H7 (cell line): ENCODE measurements around the gene UPK3BL2. TPM values are rescaled to one million over a fixed set of nuclear protein-coding genes. Genes with fewer than 3 reads are reported as not detected.
"Not testable (repeated sequence)": the region's sequence is repeated elsewhere in the genome, so short reads cannot be mapped to it uniquely, and the experiment has no call there.

ENCODE experiments used
- DNase-seq: peaks from one replicate; pipeline ENCODE4 v3.0.0; 2012
- H3K27me3 ChIP-seq: 2 replicates; pipeline ENCODE4 v1.6.0; 2011; ENCODE audit warnings: mild to moderate bottlenecking, low read length; ENCODE audit not compliant: control insufficient read depth, insufficient read depth
- H3K36me3 ChIP-seq: replicated peaks from 2 replicates; pipeline ENCODE4 v1.5.1; 2011; ENCODE audit warnings: low read length; ENCODE audit not compliant: control insufficient read depth, insufficient read depth
- H3K4me3 ChIP-seq: 2 replicates; pipeline ENCODE4 v1.5.1; 2011; ENCODE audit warnings: low read depth, mild to moderate bottlenecking, control low read depth, low read length, moderate library complexity; ENCODE audit not compliant: insufficient read depth
- total RNA-seq: library from RNA; depleted of rRNA; stranded (reverse); fragments of >200 nt; shearing (Covaris generic); gene quantifications from 2 replicates; pipeline ENCODE4 v1.2.3, GENCODE V29; 2014; rRNA removed

The UPK3BL2 gene, protein sequence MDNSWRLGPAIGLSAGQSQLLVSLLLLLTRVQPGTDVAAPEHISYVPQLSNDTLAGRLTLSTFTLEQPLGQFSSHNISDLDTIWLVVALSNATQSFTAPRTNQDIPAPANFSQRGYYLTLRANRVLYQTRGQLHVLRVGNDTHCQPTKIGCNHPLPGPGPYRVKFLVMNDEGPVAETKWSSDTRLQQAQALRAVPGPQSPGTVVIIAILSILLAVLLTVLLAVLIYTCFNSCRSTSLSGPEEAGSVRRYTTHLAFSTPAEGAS
- 4.0 and 13.2 TPM in 2 replicates for total RNA-seq

DNA sequence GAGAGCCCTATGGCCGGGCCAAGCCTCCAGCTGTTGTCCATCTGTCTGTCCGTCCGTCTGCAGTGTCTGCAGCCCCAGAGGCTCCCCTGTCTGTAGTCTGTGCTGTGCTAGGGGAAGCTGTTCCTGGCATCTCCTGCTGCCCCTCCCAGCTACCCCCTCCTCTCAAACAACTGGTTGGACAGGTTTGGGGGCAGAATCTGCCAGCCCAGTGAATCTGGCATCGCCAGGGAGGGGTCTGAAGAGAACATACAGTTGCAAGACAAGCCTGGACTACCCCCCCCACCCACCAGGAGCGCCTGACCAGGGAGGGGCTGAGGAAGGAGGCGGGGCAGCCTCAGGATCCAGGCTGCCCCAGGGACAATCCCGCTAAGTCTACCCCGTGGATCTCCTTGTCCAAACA, at the start of gene UPK3BL2:
TSS of gene UPK3BL2 (minus strand) at position 101 of the 400 bp plus-strand sequence. CDS start at position 41, 60 bp downstream.
- not testable (repeated sequence) for DNase-seq, H3K36me3 ChIP-seq, H3K4me3 ChIP-seq, H3K27me3 ChIP-seq

DNA sequence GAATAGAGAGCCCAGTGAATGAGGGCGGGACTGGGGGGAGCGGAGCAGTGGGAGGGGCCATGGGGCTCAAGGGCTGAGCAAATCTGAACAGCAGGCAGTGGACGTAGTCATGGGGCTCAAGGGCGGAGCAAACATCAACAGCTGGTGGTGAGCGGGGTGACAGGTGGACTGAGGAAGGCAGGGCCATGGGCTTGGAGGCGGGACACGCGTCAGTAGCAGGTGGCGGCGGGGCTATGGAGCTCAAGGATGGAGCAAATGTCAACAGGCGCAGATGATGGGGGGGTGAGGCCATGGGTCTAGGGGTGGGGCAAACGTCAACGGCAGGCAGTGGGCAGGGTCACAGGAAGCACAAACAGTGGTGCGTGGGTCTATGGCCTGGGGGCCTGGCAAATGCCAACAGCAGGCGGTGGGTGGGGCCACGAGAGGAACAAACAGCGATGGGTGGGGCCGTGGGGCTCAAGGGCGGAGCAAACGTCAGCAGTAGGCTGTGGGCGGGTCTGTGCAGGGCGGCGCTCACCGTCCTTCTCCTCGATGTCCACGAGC, 49.1 kb upstream of the UPK3BL2 start:
- not testable (repeated sequence) for H3K36me3 ChIP-seq, H3K4me3 ChIP-seq, DNase-seq, H3K27me3 ChIP-seq

DNA sequence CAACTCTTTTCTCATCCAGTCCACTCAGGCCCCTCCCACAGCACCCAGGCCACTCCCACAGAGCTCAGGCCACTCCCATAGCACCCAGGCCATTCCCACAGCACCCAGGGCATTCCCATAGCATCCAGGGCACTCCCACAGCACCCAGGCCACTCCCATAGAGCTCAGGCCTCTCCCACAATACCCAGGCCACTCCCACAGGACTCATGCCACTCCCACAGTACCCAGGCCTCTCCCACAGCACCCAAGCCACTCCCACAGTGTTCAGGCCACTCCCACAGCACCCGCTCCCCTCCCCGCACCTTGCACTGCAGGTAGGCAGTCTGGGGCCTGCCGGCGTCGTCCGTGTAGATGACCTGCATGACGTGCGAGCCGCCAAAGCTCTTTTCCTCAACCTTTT, 46.4 kb upstream of the UPK3BL2 start:
- not testable (repeated sequence) for H3K36me3 ChIP-seq, H3K27me3 ChIP-seq, DNase-seq, H3K4me3 ChIP-seq

DNA sequence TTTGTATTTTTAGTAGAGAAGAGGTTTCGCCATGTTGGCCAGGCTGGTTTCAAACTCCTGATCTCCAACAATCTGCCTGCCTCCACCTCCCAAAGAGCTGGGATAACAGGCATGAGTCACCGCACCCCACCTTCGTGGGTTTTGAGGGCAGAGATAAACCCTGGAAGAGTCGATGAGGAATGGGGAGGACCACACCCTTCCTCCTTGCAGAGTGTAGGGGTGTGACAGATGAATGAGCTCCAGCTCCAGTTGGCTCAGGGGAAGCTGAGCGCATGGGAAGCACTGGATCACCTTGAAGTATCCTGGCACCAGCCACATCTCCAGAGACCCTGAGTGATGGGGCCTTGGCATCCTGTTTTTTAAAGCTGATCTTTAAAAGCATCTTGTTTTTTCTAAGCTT, 40.0 kb upstream of the UPK3BL2 start:
- not testable (repeated sequence) for DNase-seq, H3K36me3 ChIP-seq, H3K27me3 ChIP-seq, H3K4me3 ChIP-seq

DNA sequence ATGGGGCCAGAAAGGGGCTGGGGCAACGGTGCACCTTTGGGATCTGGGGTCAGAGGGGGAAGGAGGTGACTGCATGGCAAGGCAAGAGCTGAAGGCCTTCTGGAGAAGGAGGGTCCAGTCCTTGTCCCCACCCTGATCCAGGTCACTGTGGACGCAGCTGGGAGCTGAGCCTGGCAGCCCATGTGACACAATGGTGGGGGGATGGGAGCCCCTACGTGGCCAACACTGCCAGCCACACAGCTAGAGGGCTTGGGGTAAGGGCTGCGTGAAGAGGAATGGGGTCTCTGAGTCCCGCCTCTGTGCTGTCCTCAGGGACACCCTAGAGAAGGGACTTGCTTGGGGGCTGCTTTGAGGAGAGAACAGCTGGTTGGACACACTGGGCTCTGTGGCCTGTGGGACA, 38.2 kb upstream of the UPK3BL2 start:
- not testable (repeated sequence) for H3K4me3 ChIP-seq, H3K36me3 ChIP-seq, H3K27me3 ChIP-seq, DNase-seq

DNA sequence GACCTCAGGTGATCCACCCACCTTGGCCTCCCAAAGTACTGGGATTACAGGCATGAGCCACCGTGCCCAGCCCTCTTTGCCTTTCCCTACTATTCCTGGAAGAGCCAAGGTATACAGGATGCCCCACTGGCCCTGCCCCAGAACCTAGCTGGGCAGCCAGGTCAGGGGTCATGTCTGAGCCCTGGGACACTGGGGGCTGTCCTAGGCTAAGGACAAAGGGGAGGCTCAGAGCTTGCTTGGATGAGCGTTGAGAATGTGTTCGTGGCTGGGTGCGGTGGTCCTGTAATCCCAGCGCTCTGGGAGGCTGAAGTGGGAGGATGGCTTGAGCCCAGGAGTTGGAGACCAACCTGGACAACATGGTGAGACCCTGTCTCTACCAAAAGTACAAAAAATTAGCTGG, 35.0 kb upstream of the UPK3BL2 start:
- not testable (repeated sequence) for H3K36me3 ChIP-seq, H3K27me3 ChIP-seq, DNase-seq, H3K4me3 ChIP-seq

DNA sequence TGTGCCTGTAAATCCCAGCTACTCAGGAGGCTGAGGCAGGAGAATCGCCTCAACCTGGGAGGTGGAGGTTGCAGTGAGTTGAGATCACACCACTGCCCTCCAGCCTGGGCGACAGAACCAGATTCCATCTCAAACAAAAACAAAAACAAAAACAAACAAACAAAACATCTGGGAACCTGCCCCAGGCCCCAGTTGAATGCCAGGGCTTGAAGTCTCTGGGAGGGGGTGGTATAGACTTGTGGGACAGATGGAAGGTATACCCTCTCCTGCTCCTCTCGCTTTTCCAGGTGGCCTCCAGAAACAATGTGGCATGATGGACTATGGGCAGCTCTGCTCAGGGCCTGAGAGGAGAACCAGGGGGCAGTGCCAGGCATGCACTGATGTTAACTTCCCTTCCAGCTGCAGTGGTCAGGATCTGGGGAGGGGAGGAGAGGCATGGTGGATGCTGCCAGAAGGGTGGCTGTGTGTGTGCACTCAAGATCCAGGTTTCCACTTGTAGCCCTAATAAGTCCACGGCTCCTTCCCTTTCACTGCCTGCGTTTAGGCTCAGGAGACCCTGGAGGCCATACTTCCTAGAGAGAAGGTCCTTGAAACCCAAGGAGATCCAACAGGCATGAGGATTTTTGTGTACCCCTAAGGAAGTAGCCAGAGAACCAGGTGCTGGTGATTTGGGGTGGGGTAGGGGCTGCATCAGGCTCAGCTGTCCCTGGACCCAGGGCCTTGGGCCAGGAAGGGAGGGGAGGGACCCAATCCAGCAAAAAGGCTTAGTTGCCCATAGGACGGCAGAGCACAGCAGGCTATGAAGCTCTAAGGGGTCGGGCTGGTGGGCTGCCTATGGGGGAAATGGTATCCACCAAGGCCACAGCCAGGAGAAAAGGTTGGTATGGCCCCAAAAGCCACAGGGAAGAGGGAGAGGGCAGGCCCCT, 34.1 kb upstream of the UPK3BL2 start:
- H3K36me3 ChIP-seq, H3K27me3 ChIP-seq, H3K4me3 ChIP-seq, DNase-seq: not testable (repeated sequence)

DNA sequence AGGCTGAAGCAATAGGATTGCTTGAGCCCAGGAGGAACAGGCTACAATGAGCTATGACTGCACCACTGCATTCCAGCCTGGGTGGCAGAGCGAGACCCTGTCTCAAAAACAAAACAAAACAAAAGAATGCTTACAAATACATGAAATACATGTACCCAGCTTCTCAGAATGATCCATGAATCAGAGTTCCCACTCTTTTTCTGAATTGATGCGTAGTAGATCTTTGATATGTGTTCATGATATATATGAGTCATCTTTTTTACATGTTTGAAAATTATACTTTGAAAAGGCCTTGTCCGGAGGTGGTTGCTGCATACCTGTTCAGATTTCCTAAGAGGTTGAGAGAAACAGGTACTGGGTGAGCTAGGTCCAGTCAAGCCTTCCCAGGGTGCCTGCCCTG, 32.9 kb upstream of the UPK3BL2 start:
- H3K4me3 ChIP-seq, H3K27me3 ChIP-seq, H3K36me3 ChIP-seq, DNase-seq: not testable (repeated sequence)

DNA sequence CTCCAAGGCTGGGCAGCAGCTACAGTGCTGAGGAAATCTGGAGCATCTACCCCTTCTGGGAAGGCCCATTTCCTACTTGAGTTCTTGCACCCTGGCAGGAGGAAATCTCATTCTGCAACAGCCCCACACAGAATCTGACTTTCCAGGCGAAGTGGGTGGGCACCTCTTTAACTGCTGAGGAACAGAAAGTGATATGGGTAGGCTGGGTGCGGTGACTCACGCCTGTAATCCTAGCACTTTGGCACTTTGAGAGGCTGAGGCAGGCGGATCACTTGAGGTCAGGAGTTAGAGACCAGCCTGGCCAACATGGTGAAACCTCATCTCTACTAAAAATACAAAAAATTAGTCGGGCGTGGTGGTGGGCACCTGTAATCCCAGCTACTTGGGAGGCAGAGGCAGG, 31.1 kb upstream of the UPK3BL2 start:
- H3K36me3 ChIP-seq, H3K4me3 ChIP-seq, H3K27me3 ChIP-seq, DNase-seq: not testable (repeated sequence)

DNA sequence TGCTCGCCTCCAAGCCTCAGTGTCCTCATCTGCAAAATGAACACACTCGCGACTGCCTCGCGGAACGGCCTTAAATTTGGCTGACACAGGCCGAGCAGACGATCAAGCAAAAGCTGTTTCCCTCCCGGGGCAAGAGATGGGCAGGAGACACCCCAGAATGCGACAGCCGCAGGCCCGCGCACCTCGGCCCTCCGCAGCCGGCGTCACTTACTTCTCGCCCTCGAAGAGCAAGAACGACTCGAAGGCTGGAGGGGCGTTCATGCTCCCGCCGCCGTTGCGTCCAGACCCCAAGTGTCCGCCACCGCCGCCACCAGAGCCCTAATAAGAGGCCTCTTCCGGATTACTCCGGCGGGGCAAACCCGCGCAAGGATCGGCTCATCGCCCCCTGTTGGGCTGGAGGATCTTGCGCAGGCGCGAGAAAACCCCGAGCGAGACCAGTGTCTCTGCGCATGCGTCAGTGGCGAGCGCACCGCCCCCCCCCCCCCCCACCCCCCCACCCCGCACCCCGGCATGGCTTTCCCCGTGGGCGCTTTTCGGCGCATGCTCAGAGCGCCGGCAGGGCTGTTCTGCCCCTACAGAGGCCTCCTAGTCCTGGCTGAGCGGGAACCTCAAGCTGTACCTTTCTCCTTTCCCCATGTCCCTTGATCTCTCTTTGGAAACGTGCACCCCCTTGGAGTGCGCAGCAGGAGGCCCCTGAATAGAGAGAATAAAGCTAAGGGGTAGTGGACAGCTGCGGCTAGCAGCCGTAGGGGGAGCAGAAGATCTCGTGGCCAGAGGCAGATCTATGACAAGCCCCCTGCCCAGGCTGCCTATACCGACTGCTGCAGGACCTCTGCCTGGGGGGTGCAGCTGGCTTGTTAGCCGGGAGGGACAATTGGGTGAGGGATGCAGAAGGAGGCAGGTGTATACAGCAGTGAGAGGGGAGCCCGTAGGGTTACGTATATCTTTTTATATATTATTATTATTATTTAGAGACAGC, 29.1 kb upstream of the UPK3BL2 start, which contains the start of gene POLR2J3:
TSS of gene POLR2J3 (minus strand) at position 323 of the 979 bp plus-strand sequence. CDS start at position 261, 62 bp downstream.
- not testable (repeated sequence) for DNase-seq, H3K36me3 ChIP-seq, H3K27me3 ChIP-seq
- peak within 1 kb of the TSS; percentile 62 for H3K4me3 ChIP-seq

DNA sequence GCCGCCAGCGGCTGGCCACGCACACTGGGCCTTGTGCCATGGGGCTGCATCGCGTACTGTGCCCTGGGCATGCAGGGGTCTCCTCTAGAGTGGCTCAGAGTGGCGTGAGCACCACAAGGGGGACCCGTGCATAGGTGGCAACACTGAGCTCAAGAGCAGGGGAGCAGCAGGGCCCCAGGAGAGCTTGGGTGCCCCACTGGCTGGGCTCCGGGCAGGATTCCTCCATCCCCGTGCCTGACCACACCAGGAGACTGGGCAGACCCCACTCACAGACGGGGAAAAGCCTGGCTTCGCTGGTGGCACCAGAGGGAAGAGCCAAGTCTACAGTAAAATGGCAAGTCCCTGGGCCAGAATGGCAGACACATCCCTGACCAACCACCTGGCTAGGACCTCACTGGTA, 25.1 kb upstream of the UPK3BL2 start:
- DNase-seq, H3K4me3 ChIP-seq, H3K36me3 ChIP-seq, H3K27me3 ChIP-seq: not testable (repeated sequence)

DNA sequence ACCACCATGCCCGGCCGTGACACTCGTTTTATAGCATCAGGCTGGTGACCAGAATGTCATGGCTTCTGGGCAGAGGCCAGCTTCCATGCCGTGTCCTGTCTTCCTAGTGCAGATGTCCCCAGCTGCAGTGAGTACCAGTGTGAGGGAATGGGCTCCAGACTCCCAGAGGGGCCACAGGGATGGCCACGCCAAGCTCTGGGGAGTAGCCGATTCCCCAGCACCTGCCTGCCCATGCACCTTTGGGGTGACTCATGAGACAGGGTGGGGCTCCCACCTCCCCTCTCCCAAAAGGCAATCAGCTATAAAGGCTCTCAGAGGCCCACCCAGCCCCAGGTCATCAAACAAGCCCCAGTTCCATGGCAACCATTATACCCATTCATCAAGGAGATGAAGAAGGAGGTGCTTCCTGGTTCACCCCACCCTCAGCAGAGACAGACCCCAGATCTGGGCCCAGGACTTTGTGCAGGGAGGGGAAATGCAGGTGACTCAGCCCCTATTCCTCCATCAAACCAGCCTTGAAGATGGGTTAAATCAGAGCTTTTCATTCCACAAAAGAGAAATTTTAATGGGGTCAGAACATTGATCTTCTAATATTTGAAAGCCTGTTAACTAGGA, 7.4 kb upstream of the UPK3BL2 start, which contains the start of gene SPDYE2:
TSS of gene SPDYE2 (plus strand) at position 419 of the 615 bp plus-strand sequence. CDS start 2,030 bp downstream, outside the sequence.
- H3K27me3 ChIP-seq, H3K4me3 ChIP-seq: not testable (repeated sequence)

DNA sequence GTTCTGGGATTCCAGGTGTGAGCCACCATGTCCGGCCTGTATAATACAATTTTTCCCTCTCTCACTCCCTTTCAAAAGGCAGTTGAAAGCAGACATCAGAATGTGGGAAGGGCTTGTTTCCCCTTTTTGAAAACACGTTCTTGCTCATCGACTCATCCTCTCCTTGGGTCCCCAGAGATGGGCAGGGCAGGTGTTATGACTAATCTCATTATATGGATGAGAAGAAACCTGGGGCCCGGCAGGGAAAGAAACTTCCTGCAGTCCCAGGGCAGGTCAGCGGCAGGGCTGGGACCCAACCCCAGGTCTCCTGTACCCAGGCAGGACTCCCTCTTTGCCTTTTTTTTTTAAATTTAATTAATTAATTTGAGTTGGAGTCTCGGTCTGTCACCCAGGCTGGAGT, 2.9 kb upstream of the UPK3BL2 start:
- DNase-seq, H3K27me3 ChIP-seq, H3K36me3 ChIP-seq, H3K4me3 ChIP-seq: not testable (repeated sequence)

More for the DNA sequence above, 7.4 kb upstream of the UPK3BL2 start, which contains the start of gene SPDYE2:
- H3K36me3 ChIP-seq, DNase-seq: not testable (repeated sequence)
